CD4-positive, alpha-beta T cell treated with Interleukin-4 for 1 hour (primary cell): ENCODE data around the gene CEBPG.

Source experiments
- DNase-seq, 2 donors: peaks; one replicate each; pipeline ENCODE4 v3.0.0-alpha.2; 2020 to 2022

CEBPG gene

DNA sequence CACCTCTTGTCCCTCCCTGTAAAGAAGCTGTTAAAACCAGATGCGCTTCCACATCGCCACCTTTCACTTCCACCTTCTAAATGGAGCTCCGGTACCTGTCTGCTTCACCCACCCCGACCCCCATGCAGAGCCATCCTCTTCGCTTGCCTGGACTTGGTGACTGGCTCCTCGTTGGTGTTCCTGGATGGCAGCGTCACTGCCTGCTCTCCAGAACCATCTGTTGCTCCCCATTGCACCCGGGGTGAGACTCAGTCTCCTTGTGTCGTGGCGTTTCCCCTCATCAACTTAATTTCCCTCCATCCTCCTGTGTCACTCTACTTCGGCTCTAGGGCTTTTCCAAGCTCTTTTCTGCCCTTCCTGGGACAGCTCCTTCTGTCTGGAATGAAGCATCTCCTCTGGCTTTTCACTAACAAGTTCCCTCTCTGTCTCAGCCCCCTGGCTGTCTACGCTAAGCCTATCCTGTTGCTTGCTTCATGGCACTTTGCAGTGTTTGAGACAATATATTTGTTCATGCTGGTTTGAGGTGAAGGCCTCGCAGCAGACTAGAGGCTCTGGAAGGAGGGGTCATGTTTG lies 10.3 kb downstream of the CEBPG start:
- DNase-seq = no peak

DNA sequence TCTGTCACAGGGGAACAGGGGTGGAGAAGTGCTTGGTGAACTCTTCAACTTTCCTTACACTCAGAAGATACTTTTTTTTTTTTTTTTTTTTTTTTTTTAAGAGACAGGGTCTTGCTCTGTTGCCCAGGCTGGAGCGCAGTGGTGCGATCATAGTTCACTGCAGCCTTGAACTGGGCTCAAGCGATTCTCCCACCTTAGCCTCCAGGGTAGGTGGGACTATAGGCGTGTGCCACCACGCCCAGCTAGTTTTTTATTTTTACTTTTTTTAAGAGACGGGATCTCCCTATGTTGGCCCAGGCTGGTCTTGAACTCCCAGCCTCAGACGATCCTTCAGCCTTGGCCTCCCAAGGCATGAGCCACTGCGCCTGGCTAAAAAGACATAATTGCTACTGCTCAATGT lies 11.5 kb downstream of the CEBPG start:
- DNase-seq = no peak

DNA sequence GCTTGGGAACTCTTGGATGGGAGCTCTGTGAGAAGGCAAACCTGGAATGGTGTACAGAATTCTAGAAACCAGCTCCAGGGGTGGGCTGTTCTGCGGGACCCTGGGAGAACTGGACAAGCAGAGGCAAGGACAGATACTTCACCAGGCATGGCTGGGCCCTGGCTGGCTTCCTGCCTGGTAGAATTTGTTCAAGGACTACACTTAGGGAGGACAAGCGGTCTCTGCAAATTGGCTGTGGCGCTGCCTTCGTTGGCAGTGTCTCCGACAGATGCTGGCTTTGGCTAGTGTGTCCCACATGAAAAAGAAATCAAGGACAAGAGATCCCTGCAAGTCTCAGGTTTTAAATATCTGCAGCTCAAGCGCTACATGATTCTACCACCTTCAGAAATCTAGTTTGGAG lies 12.4 kb downstream of the CEBPG start:
- DNase-seq = no peak

DNA sequence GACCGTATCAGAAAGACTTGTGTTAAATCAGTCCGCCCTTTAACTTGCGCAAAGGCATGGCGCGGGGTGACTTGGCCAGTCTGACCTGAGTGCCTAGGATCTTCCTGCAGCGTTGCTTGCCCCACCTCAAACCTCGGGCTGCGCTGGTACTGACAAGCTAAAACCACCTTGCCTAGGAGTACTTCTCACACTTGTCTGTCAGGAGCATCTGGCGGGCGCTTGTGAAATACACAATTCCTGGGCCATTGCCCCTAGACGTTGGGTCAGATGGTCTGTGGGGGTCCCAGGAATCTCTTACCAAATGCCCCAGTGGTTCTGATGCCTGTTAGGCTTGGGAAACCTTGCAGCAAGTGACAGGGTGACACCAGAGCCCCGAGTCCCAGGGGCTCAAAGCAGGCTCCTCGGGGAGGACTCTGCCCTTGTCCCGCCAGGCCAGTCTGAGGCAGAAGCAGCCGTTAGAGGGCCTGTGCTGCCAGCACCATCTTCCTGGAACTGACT lies 12.9 kb downstream of the CEBPG start:
- DNase-seq = no peak

DNA sequence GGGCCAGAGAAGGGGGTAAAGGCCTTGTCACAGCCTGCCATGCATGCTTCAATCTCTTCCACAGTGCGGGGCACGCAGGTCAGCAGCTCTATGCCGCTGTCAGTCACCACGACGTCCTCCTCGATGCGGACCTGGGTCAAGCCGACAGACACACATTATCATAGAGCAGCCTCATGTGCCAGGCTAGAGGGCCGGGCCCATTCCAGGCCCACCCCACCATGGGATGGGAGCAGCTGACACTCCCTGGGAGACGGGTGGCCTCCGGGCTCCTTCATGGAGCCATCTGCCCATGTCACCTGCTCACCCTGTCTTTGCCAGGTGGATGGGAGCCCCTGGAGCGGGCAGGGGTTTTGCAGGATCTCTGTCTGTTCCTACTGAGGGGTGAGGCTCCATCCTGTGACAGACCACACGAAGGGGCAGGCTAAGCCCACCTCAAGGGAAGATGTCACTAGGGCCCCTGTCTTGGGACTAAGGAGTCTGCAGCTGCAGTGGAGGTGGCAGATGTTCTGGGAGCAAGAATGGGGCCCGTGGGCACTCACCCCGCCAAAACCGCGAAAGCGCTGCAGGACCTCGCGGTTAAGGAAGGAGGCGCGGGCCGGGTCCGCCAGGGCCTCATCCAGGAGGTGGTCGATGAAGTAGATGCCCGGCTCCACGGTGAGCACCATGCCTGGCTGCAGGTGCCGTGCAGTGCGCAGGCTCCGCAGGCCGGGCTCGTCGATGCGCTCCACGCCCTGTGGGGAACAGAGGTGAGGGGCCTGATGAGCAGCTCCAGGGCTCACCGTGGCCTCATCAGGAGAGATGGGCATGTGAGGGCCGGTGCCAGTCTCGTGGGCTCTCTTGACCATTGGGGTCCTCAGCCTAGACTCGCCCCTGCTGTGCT lies 14.1 kb downstream of the CEBPG start:
- no peak for DNase-seq

DNA sequence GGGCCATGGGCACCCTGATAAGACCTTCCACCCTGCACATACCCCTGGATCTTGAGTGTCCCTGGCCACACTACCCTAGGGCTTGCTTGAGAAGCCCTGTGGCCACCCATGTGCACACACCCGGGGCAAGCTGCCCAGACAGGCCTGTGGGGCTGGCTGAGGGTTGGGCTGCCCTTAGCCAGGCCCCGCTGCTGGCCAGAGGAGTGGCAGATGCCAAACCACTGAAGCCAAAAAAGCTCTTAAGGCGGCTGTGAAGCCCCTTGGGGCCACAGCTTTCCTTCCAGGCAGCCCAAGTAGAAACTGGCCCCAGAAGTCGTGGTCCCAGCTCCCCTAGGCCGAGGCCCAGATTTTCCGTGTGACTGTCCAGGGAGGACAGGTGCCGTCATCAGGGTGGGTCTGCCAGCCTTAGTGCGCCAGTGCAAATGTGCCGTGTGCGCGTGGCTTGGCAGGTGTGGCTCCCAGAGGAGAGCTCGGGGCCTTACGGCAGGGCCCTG lies 14.8 kb downstream of the CEBPG start:
- no peak for DNase-seq

DNA sequence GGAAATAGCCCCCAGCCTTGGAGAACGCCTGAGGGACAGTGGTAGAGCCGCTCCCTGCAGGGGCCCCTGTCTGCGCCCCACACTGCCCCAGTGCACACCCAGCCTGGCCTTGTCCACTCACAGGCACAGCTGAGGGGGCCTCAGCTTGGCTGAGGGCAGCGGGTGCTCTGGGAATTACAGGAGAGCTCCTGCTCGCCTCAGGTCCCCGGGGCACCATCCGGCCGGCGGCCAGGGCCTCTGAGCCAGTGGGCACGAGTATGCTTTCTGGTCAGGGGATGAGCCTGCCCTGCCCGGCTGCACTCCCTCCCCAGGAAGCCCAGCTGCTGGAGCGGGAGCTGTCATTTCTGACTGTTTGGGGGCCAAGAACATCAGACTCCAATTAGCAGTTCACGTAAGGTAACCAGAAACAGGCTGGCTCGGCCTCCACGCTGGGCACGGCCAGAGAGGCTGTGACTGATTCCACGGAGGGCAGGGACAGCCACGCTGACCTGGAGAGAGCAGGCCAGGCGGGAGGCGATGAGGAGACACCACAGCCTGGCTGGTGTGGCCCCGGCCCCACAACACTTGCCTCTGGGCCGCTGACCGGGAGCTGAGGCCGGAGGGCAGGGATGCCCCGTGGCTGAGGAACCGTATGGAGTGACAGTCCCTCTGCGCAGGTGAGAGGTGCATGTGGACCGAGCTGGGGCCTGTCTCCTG lies 15.4 kb downstream of the CEBPG start:
- DNase-seq = no peak

DNA sequence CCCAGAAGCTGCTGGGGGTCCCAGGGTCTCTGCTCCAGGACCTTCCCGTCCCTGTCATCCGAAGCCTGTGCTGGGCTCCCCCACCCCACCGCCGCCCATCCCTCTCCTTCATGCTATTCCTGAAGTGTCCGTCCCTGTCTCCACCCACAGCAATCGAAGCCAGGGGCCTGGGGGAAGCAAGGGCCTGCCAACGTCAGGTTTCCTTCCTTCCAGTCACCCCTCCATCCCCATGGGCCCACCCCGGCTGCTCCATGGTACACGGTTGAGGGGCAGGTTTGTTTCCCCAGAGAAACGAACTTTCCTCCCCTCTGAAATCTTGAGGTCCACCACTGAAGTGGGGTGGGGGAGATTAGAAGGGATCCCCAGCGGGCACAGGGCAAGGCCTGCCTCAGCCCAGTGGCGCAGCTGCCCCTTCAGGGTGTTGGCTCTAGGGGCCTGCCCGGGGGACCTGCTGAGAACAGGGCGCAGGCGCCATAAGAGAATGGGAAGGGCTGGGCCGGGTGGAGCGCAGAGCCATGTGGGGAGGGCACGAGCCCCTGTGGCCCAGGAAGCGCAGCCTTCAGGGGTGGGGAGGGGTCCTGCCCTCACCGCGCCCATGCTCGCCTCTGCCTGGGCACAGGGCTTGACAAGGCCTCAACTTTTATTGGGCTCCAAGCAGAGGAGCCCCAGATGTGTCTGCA lies 16.1 kb downstream of the CEBPG start:
- DNase-seq = no peak

DNA sequence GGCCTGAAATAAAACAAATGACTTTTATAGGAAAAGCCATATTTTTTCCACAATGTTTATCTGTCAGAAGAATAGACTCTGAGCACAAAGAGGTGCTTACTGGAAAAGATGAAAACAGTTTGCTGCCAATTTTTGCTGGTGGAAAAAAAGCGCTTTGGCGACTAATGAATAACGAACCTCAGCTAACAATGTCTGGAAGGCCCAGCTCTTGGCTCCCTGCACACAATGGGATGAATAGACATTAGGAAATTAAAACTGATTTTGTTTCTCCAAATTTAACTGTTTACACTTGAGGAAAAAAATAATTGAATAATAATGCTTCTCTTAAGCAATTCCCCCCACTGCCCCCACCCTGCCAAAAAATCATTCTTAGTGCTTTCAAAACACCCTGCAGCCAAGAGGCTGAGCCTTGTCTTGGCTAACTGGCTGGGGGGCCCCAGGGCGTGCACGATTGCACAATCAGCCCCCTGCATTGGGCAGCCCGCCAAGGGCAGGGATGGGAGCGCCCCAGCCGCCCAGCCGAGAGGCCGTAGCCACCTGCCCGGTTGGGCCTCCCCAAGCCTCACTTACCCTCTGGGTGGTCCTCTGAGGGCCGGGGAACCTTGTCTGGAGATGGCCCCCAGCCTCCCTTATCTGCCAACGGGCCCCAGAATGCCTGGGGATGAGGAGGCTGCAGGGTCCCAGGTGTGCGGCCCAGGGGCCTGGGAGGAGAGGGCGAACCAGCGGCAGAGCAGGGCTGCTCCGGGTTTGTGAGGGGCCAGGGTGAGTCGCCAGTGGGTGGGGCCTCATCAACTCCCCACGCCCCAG lies 16.8 kb downstream of the CEBPG start:
- no peak for DNase-seq

DNA sequence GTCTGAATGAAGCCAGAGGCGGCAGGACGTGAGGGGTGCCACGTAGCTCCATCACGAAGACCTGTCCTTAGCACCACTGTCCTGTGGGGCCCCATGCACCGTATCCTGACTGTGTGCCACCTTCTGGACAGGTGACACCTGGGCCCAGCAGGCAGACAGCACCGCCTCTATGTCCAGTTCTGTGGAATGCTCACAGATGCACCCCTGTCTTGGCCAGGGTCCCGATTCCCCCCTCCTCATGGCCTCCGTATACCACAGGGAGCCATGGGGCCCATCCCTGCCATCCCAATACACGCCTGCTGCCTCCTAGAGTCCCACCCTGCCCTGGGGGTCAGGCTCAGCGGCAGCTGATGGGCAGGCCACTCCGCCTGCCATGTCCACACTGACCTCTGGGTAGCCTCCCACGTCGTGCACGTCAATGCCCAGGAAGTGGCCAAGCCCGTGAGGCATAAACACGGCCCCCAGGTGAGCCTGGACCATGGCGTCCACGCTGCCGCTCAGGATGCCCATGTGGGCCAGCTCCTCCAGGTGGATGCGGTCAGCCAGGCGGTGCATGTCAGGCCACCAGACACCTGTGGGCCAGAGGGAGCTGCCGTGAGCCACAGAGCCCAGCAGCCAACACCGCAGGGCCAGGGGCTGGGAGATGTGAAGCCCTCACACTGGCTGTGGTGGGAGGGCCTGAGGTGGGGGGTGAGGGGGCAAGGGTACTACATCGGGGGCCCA lies 17.6 kb downstream of the CEBPG start:
- DNase-seq = no peak

DNA sequence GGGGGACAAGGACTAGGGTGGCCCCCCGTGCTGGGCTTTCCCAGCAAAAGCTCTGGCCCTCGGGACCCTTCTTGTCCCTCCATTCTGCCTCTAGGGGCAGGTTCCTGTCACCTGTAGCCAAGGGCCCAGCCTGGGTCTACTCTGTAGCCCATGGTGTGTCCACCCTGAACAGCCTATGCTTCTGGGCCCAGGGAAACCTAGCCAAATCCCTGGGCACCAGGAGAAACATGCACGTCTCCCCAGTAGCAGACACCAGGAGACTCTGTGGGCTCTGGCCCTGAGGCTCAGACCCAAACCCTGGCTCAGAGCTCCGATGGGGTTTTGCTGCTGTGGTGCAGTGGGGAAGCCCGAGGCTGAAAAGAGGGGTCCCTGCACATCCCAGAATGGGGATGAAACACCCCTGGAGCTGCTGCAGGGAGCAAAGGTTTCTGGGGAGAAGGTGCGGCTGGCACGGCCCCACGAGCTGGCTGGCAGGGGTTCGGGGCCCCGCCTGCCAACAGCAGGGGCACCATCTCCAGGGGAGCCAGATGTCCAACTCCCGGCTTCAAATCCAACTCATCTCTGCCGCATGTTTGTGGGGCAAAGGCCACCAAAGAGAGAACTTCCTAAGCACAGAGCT lies 18.2 kb downstream of the CEBPG start:
- DNase-seq = no peak

DNA sequence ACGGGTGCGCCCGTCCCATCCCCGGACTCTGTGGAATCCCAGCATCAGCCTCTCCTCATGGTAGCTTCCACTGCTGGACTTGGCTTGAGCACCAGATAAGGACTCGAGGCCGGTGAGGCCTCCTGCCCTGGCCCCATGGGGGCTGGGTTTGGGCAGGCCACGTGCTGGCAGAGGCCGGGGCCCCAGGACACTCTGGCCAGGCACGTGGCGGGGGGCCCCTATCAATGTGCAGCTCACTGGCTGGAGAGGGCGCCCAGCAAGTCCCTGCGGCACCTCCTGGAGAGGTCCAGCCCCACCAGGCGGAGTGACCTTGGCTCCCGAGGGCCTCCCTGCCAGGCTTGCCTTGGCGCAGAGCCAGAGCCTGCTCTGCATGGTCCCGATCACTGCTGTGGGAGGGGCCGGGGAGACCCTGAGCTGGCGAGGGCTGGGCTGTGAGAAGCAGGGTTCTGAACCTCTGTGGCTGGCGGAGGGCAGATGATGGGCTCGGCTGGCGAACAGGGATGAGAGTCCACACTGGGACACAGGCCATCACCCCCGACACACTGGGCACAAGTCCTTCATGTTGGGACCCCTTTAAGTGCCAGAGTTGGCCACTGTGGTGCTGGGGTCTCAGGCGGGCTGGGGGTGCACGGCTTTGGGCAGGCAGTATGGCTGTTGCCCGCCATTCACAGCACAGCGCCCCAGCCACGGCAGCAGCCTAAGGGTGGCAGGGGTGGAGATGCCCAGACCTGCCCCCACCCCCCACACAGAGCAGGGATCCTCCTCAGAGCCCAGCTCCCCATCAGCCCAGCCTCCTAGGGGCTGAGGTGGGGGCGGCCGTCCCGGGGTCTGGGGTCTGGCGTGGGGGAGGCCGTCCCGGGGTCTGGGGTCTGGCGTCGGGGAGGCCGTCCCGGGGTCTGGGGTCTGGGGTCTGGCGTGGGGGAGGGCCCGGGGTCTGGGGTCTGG lies 19.1 kb downstream of the CEBPG start:
- DNase-seq = no peak

DNA sequence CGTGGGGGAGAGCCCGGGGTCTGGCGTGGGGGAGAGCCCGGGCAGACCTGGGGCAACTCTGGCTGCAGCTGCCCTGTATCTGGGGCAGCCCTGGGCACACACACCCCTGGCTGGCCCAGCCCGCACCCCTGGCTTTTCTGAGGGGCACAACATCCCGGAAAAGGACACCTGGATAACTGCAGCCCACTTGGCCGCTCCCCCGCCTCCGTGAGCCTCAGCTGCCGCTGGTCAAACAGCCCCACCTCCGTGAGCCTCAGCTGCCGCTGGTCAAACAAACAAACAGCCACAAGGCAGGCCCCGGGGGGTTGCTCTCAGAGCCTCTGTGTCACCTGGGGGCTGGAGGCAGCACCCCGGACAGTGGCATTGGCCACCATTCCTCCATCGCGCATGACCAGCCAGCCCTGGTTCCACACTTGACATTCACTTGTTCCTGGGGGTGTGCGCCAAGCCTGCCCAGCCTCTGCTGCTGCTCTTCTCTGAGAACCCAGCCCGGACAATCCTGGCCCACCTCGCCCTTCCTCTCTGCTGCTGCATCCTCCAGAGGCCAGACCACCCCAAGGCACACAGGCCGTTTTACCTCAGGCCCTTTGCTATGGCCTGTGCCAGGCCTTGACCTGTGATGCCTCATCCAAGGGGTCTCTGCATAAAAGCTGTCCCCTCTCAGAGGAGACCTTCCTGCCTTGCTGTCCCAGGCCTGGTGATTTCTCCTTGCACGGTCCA lies 19.9 kb downstream of the CEBPG start:
- DNase-seq = no peak

DNA sequence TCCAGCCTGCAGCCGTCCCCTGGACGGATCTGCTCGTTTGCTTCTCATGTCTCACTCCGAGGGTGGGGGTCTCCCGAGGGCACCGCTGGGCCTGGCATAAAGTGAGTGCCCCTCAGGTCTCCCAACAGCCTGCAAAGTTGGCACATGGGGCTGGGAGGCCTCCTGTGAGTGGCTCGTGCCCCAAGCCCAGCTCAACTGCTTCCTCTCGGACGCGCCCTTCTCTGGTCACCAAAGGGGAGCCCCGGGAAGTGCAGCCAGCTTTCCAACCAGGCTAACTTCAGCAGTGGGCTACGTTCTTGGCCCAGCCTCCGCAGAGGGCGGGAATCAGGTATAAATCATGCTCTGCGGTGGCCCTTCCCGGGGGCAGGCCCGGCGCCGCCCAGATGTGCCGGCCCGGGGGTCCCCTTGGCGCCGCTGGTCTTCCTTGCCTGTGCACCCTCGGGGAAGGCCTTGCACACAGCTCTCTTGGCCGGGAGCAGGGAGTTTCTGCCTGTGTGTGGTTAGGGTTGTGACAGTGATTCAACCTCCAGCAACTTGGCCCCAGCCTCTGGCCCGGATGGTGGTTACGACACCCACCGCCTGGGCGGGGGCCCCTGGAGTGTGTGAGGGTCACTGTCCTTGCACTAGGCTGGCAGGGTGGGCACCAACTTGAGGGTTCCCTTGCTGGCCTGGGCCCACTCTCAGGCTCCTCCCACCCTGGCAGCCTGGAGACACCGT lies 20.7 kb downstream of the CEBPG start:
- peak in 1 of 2 donors; percentile 29 for DNase-seq

DNA sequence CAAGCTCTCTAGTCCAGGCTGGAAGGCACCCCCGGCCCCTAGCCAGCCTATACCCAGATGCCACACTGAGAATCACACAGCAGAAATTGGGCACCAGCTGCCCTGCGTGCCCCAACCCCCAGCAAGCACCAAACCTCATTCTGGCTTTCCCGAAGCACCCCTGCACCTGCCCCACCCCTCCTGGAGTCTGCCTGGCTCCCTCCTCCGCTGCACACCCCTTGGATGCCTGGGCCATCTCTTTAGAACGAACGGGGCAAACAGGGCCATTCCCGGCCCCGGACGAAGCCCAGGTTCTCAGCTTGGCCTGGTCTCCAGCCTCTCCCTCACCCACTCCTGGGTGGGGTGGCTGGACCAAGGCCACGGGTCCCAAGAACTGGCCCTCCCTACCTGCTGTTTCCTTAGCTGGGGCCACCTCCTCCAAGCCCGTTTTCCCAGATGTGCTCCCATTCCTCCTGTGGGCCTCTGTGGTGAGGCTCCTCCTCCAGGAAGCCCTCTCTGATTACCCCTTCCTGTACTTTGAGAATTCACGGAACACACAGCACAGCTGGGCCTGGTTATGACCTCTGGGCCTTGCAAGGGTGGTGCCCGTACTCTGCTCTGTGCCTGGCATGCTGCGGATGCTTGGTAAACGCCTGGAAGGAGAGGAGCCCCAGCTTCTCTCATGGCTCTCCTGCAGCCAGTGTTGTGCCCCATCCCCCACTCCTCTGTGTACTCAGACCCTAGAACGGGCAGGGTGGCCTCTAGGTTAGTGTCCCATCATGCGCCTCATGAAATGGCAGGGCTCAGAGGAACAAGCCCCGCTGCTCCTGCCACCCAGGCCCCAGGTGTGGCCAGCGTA lies 21.4 kb downstream of the CEBPG start:
- no peak for DNase-seq

DNA sequence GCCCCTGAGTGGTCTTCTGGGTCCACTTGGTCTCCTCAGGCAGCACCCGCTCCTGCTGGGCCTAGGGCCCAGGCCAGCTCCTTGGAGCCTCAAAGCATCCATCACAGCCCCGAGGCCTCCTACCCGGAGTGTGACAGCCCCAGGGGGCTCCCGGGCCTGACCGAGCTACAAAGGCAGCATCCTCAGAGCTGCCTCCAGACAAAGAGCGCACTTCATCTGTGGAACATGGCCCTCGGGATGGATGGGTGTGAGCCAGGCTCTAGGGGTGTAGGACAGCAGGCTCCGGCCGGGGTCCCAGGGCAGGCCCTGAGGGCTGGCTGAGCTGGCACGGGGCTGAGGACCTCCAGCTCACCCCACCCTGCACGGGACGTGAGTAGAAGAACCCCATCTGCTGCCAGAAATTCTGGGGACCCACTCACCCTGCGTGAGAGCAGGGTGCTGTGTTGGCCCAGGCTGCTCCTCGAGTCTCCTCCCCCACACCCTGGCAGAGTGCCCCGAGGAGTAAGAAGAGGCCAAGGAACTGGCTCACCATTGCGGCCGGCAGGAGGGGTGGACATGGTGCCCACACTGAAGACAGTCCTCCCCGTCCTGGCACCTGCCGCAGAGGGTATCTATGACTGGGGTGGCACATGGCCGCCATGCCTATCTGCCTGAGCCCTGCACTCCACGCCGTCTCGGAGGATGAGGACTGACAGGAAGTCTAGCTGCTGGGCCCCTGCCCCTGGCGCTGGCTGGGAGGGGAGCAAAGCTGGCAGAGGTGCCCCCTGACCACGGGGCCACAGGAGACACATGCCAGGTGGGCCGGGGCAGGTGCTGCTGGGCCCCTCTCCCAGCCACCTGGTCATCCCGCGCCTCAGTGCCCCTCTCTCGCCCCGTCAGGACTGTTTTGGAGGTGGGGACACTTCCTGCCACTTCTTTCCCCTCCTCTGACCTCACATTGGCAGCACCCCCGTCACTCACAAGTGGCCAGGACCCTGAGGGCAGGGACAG lies 22.3 kb downstream of the CEBPG start:
- no peak for DNase-seq
